IMR-90 (cell line): ENCODE measurements around the gene KCNMB2. TPM values are rescaled to one million over a fixed set of nuclear protein-coding genes. Genes with fewer than 3 reads are reported as not detected.

Experiments
- ATAC-seq: fragments of 200-7000 bp; cut with Tn5 transposase; 2 replicates; pipeline ENCODE4 v1.9.1; 2020; ENCODE audit warnings: low read depth, mild to moderate bottlenecking, moderate library complexity
- BruUV-seq: library from RNA; stranded (reverse); fragments of 400-500 nt; replicated peaks from 2 replicates; lab custom pipeline; 2021; lab: Mats Ljungman, UMichigan
- CTCF ChIA-PET: fragments of 300-600 bp; formaldehyde crosslinking; extraction: SDS; loops from one replicate; lab custom pipeline; 2021; ENCODE audit warnings: antibody characterized with exemption; lab: Yijun Ruan, JAX
- POLR2A ChIA-PET: fragments of 300-600 bp; sonication (Branson Sonifier 250); formaldehyde crosslinking; loops from one replicate; lab custom pipeline; 2022; ENCODE audit warnings: antibody characterized with exemption; ENCODE audit not compliant: unreplicated experiment; lab: Charles Lee
- DNase-seq: peaks from one replicate; pipeline ENCODE4 v3.0.0; 2013
- H2AFZ ChIP-seq: replicated peaks from 2 replicates; pipeline ENCODE3; 2013; ENCODE audit warnings: low read length, mild to moderate bottlenecking; ENCODE audit not compliant: poor library complexity
- H2AK5ac ChIP-seq: 2 replicates; pipeline ENCODE4 v1.6.1; 2013; ENCODE audit warnings: low read depth, low read length, inconsistent platforms
- H2AK9ac ChIP-seq: replicated peaks from 2 replicates; pipeline ENCODE3; 2013; ENCODE audit warnings: mild to moderate bottlenecking, low read depth, low read length, moderate library complexity; ENCODE audit not compliant: poor library complexity
- H2BK120ac ChIP-seq: 2 replicates; pipeline ENCODE4 v1.6.1; 2013; ENCODE audit warnings: low read depth, low read length, inconsistent platforms
- H2BK15ac ChIP-seq: 3 replicates; pipeline ENCODE4 v1.6.1; 2013; ENCODE audit warnings: low read depth, low read length, inconsistent platforms
- H2BK20ac ChIP-seq: 2 replicates; pipeline ENCODE4 v1.6.1; 2013; ENCODE audit warnings: low read depth, mild to moderate bottlenecking, inconsistent platforms, low read length, moderate library complexity
- H2BK5ac ChIP-seq: 2 replicates; pipeline ENCODE4 v1.6.1; 2013; ENCODE audit warnings: mild to moderate bottlenecking, low read depth, low read length, inconsistent platforms; ENCODE audit not compliant: poor library complexity, severe bottlenecking
- H3K14ac ChIP-seq: replicated peaks from 2 replicates; pipeline ENCODE4 v1.6.1; 2013; ENCODE audit warnings: low read depth, low read length, inconsistent platforms
- H3K18ac ChIP-seq: 2 replicates; pipeline ENCODE4 v1.6.1; 2013; ENCODE audit warnings: low read depth, low read length, control low read depth
- H3K23ac ChIP-seq: 2 replicates; pipeline ENCODE4 v1.6.1; 2013; ENCODE audit warnings: low read depth, low read length, inconsistent platforms
- H3K27ac ChIP-seq: 2 replicates; pipeline ENCODE4 v1.5.1; 2013; ENCODE audit warnings: mild to moderate bottlenecking, control low read depth, low read length; ENCODE audit not compliant: insufficient read depth
- H3K27me3 ChIP-seq: 2 replicates; pipeline ENCODE4 v1.6.1; 2013; ENCODE audit warnings: low read length; ENCODE audit not compliant: control insufficient read depth, insufficient read depth
- H3K36me3 ChIP-seq: 2 replicates; pipeline ENCODE4 v1.6.1; 2013; ENCODE audit warnings: low read length, mixed read lengths; ENCODE audit not compliant: control insufficient read depth, insufficient read depth
- H3K4ac ChIP-seq: 2 replicates; pipeline ENCODE4 v1.6.1; 2013; ENCODE audit warnings: low read depth, low read length, inconsistent platforms
- H3K4me1 ChIP-seq: 2 replicates; pipeline ENCODE4 v1.6.1; 2013; ENCODE audit warnings: low read length, mixed read lengths; ENCODE audit not compliant: control insufficient read depth, insufficient read depth
- H3K4me2 ChIP-seq: 2 replicates; pipeline ENCODE4 v1.6.1; 2013; ENCODE audit warnings: low read depth, mild to moderate bottlenecking, control low read depth, low read length, moderate library complexity
- H3K4me3 ChIP-seq: 2 replicates; pipeline ENCODE4 v1.5.1; 2013; ENCODE audit warnings: low read depth, mild to moderate bottlenecking, control low read depth, low read length, moderate library complexity; ENCODE audit not compliant: insufficient read depth
- H3K56ac ChIP-seq: 2 replicates; pipeline ENCODE4 v1.6.1; 2013; ENCODE audit warnings: low read length, inconsistent platforms; ENCODE audit not compliant: insufficient read depth; ENCODE audit errors: extremely low read depth
- H3K79me1 ChIP-seq, 2 experiments: 2 replicates each; pipeline ENCODE4 v1.6.1; 2013; ENCODE audit warnings: low read length in 2 of 2, inconsistent platforms in 1 of 2, low read depth in 1 of 2
- H3K9ac ChIP-seq: 2 replicates; pipeline ENCODE4 v1.6.1; 2013; ENCODE audit warnings: low read depth, low read length, control low read depth
- H3K9me1 ChIP-seq: 2 replicates; pipeline ENCODE4 v1.6.1; 2013; ENCODE audit warnings: low read length, inconsistent platforms; ENCODE audit not compliant: insufficient read depth
- H3K9me3 ChIP-seq: 2 replicates; pipeline ENCODE4 v1.6.1; 2013; ENCODE audit warnings: low read length; ENCODE audit not compliant: control insufficient read depth, insufficient read depth
- H4K20me1 ChIP-seq: 2 replicates; pipeline ENCODE4 v1.6.1; 2013; ENCODE audit warnings: low read length, inconsistent platforms; ENCODE audit not compliant: insufficient read depth
- H4K5ac ChIP-seq: 2 replicates; pipeline ENCODE4 v1.6.1; 2013; ENCODE audit warnings: mild to moderate bottlenecking, low read depth, low read length, control low read depth
- H4K8ac ChIP-seq, 2 experiments: 2 replicates each; pipeline ENCODE4 v1.6.1; 2013; ENCODE audit warnings: low read depth in 2 of 2, low read length in 2 of 2, control low read depth in 1 of 2, inconsistent platforms in 1 of 2
- H4K91ac ChIP-seq: 2 replicates; pipeline ENCODE4 v1.6.1; 2013; ENCODE audit warnings: low read depth, low read length, inconsistent platforms; ENCODE audit not compliant: insufficient read depth
- CEBPB ChIP-seq: IDR thresholded peaks from 2 replicates; pipeline ENCODE4 v1.6.1; 2012; ENCODE audit warnings: low read depth, low read length, improper control_type of control experiment
- RFX5 ChIP-seq: IDR thresholded peaks from 2 replicates; pipeline ENCODE4 v1.8.0; 2012; ENCODE audit warnings: low read depth, mild to moderate bottlenecking, low read length, moderate library complexity
- WGBS, 2 experiments: methylation state at CpG; one replicate each; pipeline versions ENCODE4 v1.1.5 to v1.1.7; 2013; ENCODE audit warnings: missing lambda C conversion rate in 2 of 2; ENCODE audit not compliant: insufficient read length in 1 of 2; ENCODE audit errors: extremely low coverage in 2 of 2; 5-methylcytosine and 5-hydroxymethylcytosine counted together
- dilution Hi-C: fragments of 300-500 bp; cut with HindIII; formaldehyde crosslinking; loops from one replicate; pipeline ENCODE4 v1.14.3; 2018; ENCODE audit warnings: low sequenced_read_pairs; ENCODE audit not compliant: unreplicated experiment
- in situ Hi-C: fragments of 300-500 bp; cut with MboI; formaldehyde crosslinking; loops from 3 replicates; pipeline ENCODE4 v1.14.3; 2019; ENCODE audit warnings: low sequenced_read_pairs, inconsistent platforms, mixed read lengths
- intact Hi-C: fragments of 100-400 bp; cut with micrococcal nuclease; formaldehyde crosslinking; loops from 2 replicates; pipeline ENCODE4 v1.10.0; 2022
- polyA plus RNA-seq, 3 experiments: library from polyadenylated mRNA; depleted of rRNA; stranded (reverse); fragments of >200 nt; gene quantifications; 2 replicates each; pipeline ENCODE4 v1.2.3, GENCODE V29; 2012; ENCODE audit warnings: low replicate concordance in 1 of 3
- total RNA-seq: library from RNA; depleted of rRNA; stranded (reverse); fragments of >200 nt; gene quantifications from 2 replicates; pipeline ENCODE4 v1.2.3, GENCODE V29; 2012

Gene KCNMB2
- total and polyA plus RNA-seq, 2 of the 4 experiments (the other 2 are of a cell fraction), result not detected

GRCh38 chr3:178561239-178561638 is 25.0 kb downstream of the KCNMB2 start:
- dilution Hi-C loops, result no loop called here
- no peak overlapping the region for H3K4me2 ChIP-seq
- POLR2A ChIA-PET, result no interaction called here

More at GRCh38 chr3:178561239-178561638, 25.0 kb downstream of the KCNMB2 start:
- no peak for TF ChIP-seq RFX5
- TF ChIP-seq CEBPB, result peak; percentile 78
- no peak overlapping the region for H2BK15ac ChIP-seq
- H3K4me1 ChIP-seq, result no peaks in the 10 kb centered on the region
- no peak overlapping the region for H4K5ac ChIP-seq
- no peak overlapping the region for H2BK120ac ChIP-seq
- H4K8ac ChIP-seq, result no peak overlapping the region
- no peak overlapping the region for H2BK20ac ChIP-seq
- no peak for ATAC-seq
- no peak for DNase-seq
- H3K27me3 ChIP-seq, result no peaks in the 10 kb centered on the region
- no peak overlapping the region for H3K18ac ChIP-seq
- H3K79me1 ChIP-seq, result no peaks in the 10 kb centered on the region
- intact Hi-C loops, result no loop called here
- no peak overlapping the region for H2BK5ac ChIP-seq
- BruUV-seq, result no TSS peak
- no peak overlapping the region for H3K27ac ChIP-seq
- H2AFZ ChIP-seq, result no peak overlapping the region
- H3K14ac ChIP-seq, result no peak overlapping the region
- CTCF ChIA-PET, result no interaction called here
- H3K4ac ChIP-seq, result no peak overlapping the region
- no peaks in the 10 kb centered on the region for H4K20me1 ChIP-seq
- no CpG with 5 or more reads among the region's 4 CpGs for WGBS, 2 experiments
- no peaks in the 10 kb centered on the region for H3K9me1 ChIP-seq
- in situ Hi-C loops, result no loop called here
- no peaks in the 10 kb centered on the region for H3K9me3 ChIP-seq
- no peaks in the 10 kb centered on the region for H3K36me3 ChIP-seq
- H2AK9ac ChIP-seq, result no peak overlapping the region
- no peak overlapping the region for H3K9ac ChIP-seq
- no peak overlapping the region for H3K23ac ChIP-seq
- no peak overlapping the region for H2AK5ac ChIP-seq
- H3K56ac ChIP-seq, result no peak overlapping the region
- H4K91ac ChIP-seq, result no peak overlapping the region
- no peak overlapping the region for H3K4me3 ChIP-seq
